Activated CD4-positive, alpha-beta T cell treated with anti-CD3 and anti-CD28 coated beads, Interleukin-2, amount 10 ng/mL, durations not matched to agents 24 days and 14 days (primary cell): ENCODE measurements around the gene PAQR4. TPM values are rescaled to one million over a fixed set of nuclear protein-coding genes. Genes with fewer than 3 reads are reported as not detected.
"Not testable (repeated sequence)": the region's sequence is repeated elsewhere in the genome, so short reads cannot be mapped to it uniquely, and the experiment has no call there.

ENCODE experiments used
- DNase-seq: peaks from one replicate; pipeline ENCODE4 v3.0.0; 2022
- H3K27ac Mint-ChIP-seq: one replicate; pipeline ENCODE4 v1.8.0; 2022; ENCODE audit warnings: mild to moderate bottlenecking, mixed read lengths
- H3K27me3 Mint-ChIP-seq: one replicate; pipeline ENCODE4 v1.8.0; 2022; ENCODE audit warnings: mixed read lengths
- H3K36me3 Mint-ChIP-seq: one replicate; pipeline ENCODE4 v1.8.0; 2022; ENCODE audit warnings: low read depth, mild to moderate bottlenecking, mixed read lengths
- H3K4me1 Mint-ChIP-seq: one replicate; pipeline ENCODE4 v1.8.0; 2021; ENCODE audit warnings: mixed read lengths
- H3K4me3 Mint-ChIP-seq: one replicate; pipeline ENCODE4 v1.8.0; 2022; ENCODE audit warnings: mild to moderate bottlenecking, moderate library complexity, mixed read lengths
- H3K9me3 Mint-ChIP-seq: one replicate; pipeline ENCODE4 v1.8.0; 2021; ENCODE audit warnings: mixed read lengths
- intact Hi-C: fragments of 100-400 bp; cut with micrococcal nuclease; formaldehyde crosslinking; loops from one replicate; pipeline ENCODE4 v1.15.1; 2023
- total RNA-seq: library from RNA; stranded (reverse); gene quantifications from 2 replicates; pipeline ENCODE4 v1.2.3, GENCODE V29; 2022

PAQR4 gene
- total RNA-seq, 1 donor from 2014 or later = 41.0 TPM

DNA sequence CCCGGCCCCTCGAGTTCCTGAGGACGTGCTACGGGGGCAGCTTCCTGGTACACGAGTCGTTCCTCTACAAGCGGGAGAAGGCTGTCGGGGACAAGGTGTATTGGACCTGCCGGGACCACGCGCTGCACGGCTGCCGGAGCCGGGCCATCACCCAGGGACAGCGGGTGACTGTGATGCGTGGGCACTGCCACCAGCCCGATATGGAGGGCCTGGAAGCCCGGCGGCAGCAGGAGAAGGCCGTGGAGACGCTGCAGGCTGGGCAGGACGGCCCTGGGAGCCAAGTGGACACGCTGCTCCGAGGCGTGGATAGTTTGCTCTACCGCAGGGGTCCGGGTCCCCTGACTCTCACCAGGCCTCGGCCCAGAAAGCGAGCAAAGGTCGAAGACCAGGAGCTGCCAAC lies 36.0 kb upstream of the PAQR4 start:
- H3K27ac Mint-ChIP-seq = no peak overlapping the region
- peaks cover 14% of the 10 kb centered on the region for H3K36me3 Mint-ChIP-seq
- H3K4me1 Mint-ChIP-seq = peaks cover 4% of the 10 kb centered on the region
- no peak overlapping the region for H3K4me3 Mint-ChIP-seq
- no peak for DNase-seq
- no peaks in the 10 kb centered on the region for H3K9me3 Mint-ChIP-seq
- no peaks in the 10 kb centered on the region for H3K27me3 Mint-ChIP-seq
- intact Hi-C loops = no loop called here

DNA sequence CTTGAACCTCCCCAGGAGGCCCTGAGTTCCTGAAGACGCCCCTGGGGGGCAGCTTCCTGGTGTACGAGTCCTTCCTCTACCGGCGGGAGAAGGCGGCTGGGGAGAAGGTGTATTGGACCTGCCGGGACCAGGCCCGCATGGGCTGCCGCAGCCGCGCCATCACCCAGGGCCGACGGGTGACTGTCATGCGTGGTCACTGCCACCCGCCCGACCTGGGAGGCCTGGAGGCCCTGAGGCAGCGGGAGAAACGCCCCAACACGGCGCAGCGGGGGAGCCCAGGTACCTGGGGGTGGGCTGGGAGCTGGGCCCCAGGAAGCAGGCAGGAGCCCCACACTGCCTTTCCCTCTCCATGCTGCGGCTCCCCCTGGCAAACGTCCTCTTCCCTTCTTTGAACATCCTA lies 35.4 kb upstream of the PAQR4 start:
- intact Hi-C loops = no loop called here

DNA sequence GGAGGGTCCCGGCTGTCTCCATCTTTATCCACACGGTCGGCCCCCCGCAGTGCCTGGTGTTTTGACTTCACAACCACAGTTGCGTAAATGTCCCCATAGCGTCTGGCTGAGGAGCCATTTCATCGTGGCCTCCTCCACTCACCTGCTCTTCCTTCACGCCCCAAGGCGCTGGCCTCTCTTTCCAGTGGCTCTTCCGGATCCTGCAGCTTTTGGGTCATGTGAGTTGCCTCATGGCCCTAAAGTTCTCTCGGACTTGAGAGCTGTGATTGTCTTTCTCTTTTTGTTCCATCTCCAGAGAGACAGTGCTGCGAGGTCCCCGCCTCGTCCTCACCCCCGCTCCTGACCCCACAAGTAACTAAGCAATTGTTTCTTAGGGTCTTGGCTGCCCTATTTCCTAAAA lies 34.7 kb upstream of the PAQR4 start:
- Mint-ChIP-seq H3K4me1 (peaks cover 4% of the 10 kb centered on the region), H3K27ac (no peak overlapping the region), H3K36me3 (peaks cover 18% of the 10 kb centered on the region), H3K9me3 (no peaks in the 10 kb centered on the region), H3K4me3 (no peak overlapping the region), H3K27me3 (no peaks in the 10 kb centered on the region)
- DNase-seq = no peak
- intact Hi-C loops = no loop called here

More for the DNA sequence above, 35.4 kb upstream of the PAQR4 start:
- Mint-ChIP-seq H3K27ac (no peak overlapping the region), H3K36me3 (peaks cover 14% of the 10 kb centered on the region), H3K27me3 (no peaks in the 10 kb centered on the region), H3K4me1 (peaks cover 4% of the 10 kb centered on the region), H3K4me3 (no peak overlapping the region), H3K9me3 (no peaks in the 10 kb centered on the region)
- DNase-seq = no peak

DNA sequence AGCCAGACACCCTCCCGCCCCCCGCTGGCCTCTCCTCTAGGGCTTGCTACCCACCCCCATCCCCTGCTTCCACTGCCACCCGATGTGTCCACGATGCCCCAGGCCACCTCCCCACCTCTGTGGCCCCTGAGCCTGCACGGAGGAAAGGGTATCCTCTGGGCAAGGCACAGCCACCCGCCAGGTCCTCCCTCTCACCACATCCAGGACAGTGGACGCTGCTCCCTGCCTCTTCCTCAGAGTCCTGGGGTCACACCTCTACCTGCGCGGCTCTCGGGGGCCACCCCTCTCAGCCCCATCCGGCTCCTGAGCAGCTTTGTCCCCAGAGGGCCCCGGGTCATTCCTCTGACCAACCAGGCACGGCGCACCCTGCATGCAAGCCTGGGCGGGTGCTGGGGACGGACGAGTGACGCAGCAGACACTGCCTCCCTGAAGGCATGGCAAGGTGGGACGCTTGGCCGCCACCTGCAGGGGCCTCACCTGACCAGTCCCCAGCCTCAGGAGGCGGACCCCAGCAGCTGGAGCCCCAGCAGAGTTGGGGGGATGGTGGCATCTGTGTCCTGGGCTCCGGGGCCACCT lies 32.6 kb upstream of the PAQR4 start:
- H3K9me3 Mint-ChIP-seq = no peaks in the 10 kb centered on the region

DNA sequence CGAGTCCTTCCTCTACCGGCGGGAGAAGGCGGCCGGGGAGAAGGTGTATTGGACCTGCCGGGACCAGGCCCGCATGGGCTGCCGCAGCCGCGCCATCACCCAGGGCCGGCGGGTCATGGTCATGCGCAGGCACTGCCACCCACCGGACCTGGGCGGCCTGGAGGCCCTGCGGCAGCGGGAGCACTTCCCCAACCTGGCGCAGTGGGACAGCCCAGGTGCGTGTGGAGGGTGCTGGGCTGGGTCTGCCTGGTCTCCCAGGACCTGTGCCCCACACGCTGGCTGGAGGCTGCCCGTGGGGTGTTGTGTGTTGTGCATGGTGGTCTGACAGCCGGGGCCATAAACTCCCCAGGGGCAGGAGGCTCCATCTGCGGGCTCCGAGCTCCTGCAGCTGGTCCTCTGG lies 32.0 kb upstream of the PAQR4 start:
- Mint-ChIP-seq H3K27ac (no peak overlapping the region), H3K4me1 (peaks cover 4% of the 10 kb centered on the region), H3K9me3 (no peaks in the 10 kb centered on the region), H3K4me3 (no peak overlapping the region), H3K27me3 (no peaks in the 10 kb centered on the region), H3K36me3 (peaks cover 32% of the 10 kb centered on the region)
- DNase-seq = no peak
- intact Hi-C loops = no loop called here

More for the DNA sequence above, 32.6 kb upstream of the PAQR4 start:
- Mint-ChIP-seq H3K36me3 (peaks cover 29% of the 10 kb centered on the region), H3K27ac (no peak overlapping the region), H3K4me1 (peaks cover 4% of the 10 kb centered on the region), H3K27me3 (no peaks in the 10 kb centered on the region), H3K4me3 (no peak overlapping the region)
- DNase-seq = no peak
- intact Hi-C loops = no loop called here

DNA sequence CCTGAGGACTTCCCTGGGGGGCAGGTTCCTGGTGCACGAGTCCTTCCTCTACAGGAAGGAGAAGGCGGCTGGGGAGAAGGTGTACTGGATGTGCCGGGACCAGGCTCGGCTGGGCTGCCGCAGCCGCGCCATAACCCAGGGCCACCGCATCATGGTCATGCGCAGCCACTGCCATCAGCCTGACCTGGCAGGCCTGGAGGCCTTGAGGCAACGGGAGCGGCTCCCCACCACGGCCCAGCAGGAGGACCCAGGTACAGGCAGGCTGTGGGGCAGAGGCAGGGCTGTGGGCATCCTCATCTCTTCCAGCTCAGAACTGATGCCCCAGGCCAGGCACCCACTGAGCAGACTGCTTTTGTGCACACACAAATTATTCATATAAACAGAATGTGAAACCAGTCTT lies 30.9 kb upstream of the PAQR4 start:
- no peak overlapping the region for H3K27ac Mint-ChIP-seq
- no peak for DNase-seq
- peaks cover 4% of the 10 kb centered on the region for H3K4me1 Mint-ChIP-seq
- H3K27me3 Mint-ChIP-seq = no peaks in the 10 kb centered on the region
- intact Hi-C loops = no loop called here
- H3K9me3 Mint-ChIP-seq = no peaks in the 10 kb centered on the region
- H3K36me3 Mint-ChIP-seq = peaks cover 32% of the 10 kb centered on the region
- no peak overlapping the region for H3K4me3 Mint-ChIP-seq

DNA sequence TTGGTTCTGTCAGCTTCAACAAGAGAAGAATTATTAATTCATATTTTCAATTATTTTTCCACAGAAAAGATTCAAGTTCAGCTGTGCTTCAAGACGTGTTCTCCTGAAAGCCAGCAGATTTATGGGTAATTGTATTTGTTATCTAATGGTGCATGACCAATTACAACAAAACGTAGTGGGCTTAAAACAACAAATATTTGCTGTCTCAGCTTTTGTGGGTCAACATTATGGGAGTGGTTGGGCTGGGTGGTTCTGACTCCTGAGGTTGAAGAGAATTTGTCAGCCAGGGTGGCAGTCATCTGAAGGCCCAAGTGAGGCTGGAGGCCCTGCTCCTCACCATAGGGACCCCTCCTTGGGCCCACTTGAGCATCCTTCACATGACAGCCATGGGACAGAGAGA lies 29.2 kb upstream of the PAQR4 start:
- intact Hi-C loops = no loop called here
- peaks cover 27% of the 10 kb centered on the region for H3K36me3 Mint-ChIP-seq
- no peaks in the 10 kb centered on the region for H3K27me3 Mint-ChIP-seq
- no peak overlapping the region for H3K27ac Mint-ChIP-seq
- H3K4me1 Mint-ChIP-seq = no peaks in the 10 kb centered on the region
- DNase-seq = no peak
- H3K4me3 Mint-ChIP-seq = no peak overlapping the region
- no peaks in the 10 kb centered on the region for H3K9me3 Mint-ChIP-seq

DNA sequence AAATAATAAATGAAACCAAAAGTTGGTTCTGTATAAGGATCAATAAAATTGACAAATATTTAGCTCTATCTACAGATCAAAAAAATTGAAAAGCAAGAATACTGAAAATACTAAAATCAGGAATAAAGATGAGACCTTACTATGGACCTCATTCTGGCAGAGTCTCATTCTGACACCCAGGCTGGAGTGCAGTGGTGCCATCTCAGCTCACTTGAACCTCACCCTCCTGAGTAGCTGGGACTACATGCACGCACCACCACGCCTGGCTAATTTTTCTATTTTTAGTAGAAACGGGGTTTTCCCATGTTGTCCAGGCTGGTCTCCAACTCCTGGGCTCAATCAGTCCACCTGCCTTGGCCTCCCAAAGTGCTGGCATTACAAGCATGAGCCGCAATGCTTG lies 27.1 kb upstream of the PAQR4 start:
- DNase-seq = no peak
- no peak overlapping the region for H3K4me3 Mint-ChIP-seq
- peaks cover 24% of the 10 kb centered on the region for H3K36me3 Mint-ChIP-seq
- intact Hi-C loops = no loop called here
- no peak overlapping the region for H3K27ac Mint-ChIP-seq
- no peaks in the 10 kb centered on the region for H3K9me3 Mint-ChIP-seq
- H3K4me1 Mint-ChIP-seq = no peaks in the 10 kb centered on the region
- no peaks in the 10 kb centered on the region for H3K27me3 Mint-ChIP-seq

DNA sequence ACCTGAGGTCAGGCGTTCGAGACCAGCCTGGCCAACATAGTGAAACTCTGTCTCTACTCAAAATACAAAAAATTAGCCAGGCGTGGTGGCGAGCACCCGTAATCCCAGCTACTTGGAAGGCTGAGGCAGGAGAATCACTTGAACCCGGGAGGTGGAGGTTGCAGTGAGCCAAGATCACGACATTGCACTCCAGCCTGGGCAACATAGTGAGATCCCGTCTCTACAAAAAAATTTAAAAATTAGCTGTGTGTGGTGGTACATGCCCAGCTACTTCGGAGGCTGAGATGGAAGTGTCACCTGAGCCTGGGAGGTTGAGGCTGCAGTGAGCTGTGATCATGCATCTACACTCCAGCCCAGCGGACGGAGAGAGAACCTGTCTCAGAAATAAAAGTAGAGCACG lies 25.4 kb upstream of the PAQR4 start:
- H3K4me1 Mint-ChIP-seq, intact Hi-C loops, DNase-seq, H3K27me3 Mint-ChIP-seq, H3K9me3 Mint-ChIP-seq, H3K27ac Mint-ChIP-seq, H3K4me3 Mint-ChIP-seq: not testable (repeated sequence)
- H3K36me3 Mint-ChIP-seq = peaks cover 24% of the 10 kb centered on the region

DNA sequence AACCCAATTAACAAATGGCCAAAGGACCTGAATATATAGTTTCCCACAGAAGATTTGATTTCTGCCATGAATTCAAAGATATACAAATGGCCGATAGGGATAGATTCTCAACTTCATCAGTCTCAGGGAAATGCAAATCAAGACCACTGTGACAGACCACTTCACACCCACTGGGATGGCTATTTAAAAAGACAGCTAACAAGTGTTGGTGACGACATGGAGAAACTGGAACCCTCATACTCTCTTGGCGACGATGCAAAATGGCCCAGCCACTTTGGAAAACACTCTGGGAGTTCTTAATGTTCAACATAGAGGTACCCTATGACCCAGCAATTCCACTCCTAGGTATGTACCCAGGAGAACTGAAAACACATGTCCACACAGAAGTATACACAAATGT lies 22.5 kb upstream of the PAQR4 start:
- Mint-ChIP-seq H3K9me3 (no peaks in the 10 kb centered on the region), H3K4me3 (no peak overlapping the region), H3K36me3 (peaks cover 11% of the 10 kb centered on the region), H3K27ac (no peak overlapping the region), H3K27me3 (no peaks in the 10 kb centered on the region), H3K4me1 (no peaks in the 10 kb centered on the region)
- DNase-seq = no peak
- intact Hi-C loops = no loop called here

DNA sequence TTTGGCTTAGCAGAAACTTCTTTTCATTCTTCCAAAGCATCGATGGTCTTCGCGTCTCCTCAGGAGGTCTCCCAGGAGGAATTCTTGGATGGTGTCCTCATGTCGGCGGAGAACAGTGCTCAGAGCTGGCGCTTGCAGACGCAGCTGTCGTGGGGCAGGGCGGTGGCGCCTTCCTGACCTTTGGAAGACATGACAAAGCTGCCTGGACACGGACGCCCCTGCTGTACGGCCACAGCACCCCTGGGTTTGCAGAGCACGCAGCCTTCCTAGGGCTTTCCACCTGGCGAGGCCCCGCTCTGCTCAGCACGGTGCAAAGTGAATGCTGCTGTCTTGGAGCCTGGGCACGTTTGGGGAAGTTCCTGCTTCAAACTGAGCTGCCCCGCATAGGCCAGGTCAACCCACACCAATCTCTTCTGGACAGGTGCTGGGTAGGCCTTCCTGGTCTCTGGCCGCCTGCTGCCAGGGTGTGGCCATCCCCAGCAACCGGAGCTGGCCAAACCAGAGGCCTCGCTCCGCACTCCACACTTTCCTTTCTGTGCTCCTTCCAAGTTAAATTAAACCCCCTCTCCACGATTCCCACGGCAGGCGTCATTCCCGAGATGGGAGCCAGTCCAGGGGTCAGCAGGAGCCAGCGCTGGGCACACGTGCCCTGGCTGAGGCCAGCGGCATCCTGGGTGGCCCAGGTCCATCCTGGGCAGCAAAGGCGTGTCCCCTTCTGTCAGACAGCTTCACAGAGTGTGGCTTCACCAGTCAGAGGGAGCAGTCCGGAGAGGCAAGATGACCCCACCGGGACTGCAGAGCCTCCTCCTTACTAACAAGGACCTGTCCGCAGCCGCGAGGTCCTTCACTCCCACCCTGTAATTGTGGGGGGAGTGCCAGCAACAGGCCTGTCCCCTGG lies 20.1 kb upstream of the PAQR4 start:
- DNase-seq = no peak
- H3K27me3 Mint-ChIP-seq = no peaks in the 10 kb centered on the region
- H3K27ac Mint-ChIP-seq = no peak overlapping the region
- peaks cover 2% of the 10 kb centered on the region for H3K36me3 Mint-ChIP-seq
- intact Hi-C loops = no loop called here
- H3K9me3 Mint-ChIP-seq = no peaks in the 10 kb centered on the region
- no peak overlapping the region for H3K4me3 Mint-ChIP-seq
- no peaks in the 10 kb centered on the region for H3K4me1 Mint-ChIP-seq

DNA sequence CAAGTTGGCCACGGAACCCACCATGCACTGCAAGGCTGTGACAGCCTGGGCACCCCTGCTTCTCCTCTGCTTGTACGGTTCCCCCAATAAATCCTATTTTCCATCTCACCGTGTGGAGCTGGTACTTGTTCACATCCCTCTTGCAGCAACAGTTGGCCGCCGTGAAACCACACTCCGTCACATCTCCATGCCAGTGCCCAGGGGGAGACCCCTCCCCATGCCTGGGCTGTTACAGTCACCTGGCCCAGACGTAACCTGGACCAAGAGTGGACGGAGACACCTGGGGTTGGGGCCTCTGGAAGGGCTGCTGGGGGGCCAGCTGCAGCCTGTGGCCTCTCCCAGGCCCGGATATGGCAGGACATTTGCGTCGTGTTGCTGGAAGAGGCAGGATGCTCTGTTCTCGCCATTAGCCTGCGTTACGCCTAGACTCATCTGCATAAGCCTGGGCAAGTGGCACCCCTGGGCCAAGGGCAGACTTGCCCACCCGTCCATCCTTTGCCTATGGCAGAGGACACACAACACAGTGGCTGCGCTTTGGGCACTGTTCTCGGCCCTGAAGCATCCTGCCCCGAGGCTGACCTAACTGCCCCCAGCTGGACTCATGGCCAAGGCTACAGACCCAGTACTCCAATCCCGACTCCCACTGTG lies 19.3 kb upstream of the PAQR4 start:
- DNase-seq = no peak
- no peak overlapping the region for H3K4me3 Mint-ChIP-seq
- H3K9me3 Mint-ChIP-seq = no peaks in the 10 kb centered on the region
- H3K36me3 Mint-ChIP-seq = peaks cover 2% of the 10 kb centered on the region
- no peaks in the 10 kb centered on the region for H3K27me3 Mint-ChIP-seq
- H3K4me1 Mint-ChIP-seq = no peaks in the 10 kb centered on the region
- intact Hi-C loops = no loop called here
- no peak overlapping the region for H3K27ac Mint-ChIP-seq

DNA sequence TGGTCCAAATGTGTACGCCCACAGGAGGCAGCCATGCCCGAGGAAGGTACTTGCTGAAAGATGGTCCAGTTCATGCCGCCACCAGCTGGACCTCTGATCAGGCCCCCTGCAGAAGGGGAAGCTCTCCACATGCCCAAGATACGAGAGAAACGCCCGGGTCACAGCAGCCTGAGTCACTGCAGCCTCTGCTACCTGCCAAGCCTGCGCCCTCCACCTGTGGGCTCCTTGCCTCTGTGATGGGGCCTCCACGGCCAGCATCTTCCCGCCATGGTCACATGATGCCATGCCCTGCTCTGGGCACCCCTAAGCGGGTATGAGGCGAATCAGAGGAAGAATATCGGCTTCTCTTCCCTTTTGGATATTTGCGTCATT lies 18.8 kb upstream of the PAQR4 start:
- H3K27ac Mint-ChIP-seq = no peak overlapping the region
- H3K4me3 Mint-ChIP-seq = no peak overlapping the region
- DNase-seq = no peak
- no peaks in the 10 kb centered on the region for H3K9me3 Mint-ChIP-seq
- H3K36me3 Mint-ChIP-seq = peaks cover 2% of the 10 kb centered on the region
- H3K27me3 Mint-ChIP-seq = no peaks in the 10 kb centered on the region
- H3K4me1 Mint-ChIP-seq = no peaks in the 10 kb centered on the region
- intact Hi-C loops = no loop called here

DNA sequence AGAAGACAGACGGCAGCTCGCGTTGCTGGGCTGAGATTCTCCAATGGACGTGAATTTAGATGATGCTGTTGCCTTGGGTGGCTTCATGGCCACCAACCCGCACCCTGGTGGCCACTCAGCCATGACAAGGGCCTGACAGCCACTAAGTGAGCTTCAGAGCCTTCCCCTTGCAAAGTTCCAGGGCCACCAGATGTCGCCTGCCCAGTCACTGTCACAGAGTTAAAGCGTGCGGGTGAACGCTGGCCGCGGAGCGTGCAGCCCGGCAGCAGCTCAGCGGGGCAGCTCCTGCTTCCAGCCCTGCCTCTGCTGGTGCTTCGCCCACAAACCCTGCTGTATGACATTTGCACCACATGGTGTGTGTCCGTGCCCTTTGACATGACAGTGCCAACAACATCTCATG lies 18.4 kb upstream of the PAQR4 start:
- DNase-seq = no peak
- no peaks in the 10 kb centered on the region for H3K4me1 Mint-ChIP-seq
- H3K36me3 Mint-ChIP-seq = peaks cover 2% of the 10 kb centered on the region
- H3K4me3 Mint-ChIP-seq = no peak overlapping the region
- no peaks in the 10 kb centered on the region for H3K27me3 Mint-ChIP-seq
- no peak overlapping the region for H3K27ac Mint-ChIP-seq
- intact Hi-C loops = no loop called here
- no peaks in the 10 kb centered on the region for H3K9me3 Mint-ChIP-seq
